Measurements from ENCODE around the gene BTG4.

The BTG4 gene

GRCh38 chr11:111512296-111513239, at the start of gene BTG4:
Gene BTG4, minus strand, starts transcription at chr11:111512386. Its CDS starts 13,610 bp downstream, at chr11:111498776.
- DNase-seq, result peak in 2 of 3 donors; percentile 25 to 47

DNA sequence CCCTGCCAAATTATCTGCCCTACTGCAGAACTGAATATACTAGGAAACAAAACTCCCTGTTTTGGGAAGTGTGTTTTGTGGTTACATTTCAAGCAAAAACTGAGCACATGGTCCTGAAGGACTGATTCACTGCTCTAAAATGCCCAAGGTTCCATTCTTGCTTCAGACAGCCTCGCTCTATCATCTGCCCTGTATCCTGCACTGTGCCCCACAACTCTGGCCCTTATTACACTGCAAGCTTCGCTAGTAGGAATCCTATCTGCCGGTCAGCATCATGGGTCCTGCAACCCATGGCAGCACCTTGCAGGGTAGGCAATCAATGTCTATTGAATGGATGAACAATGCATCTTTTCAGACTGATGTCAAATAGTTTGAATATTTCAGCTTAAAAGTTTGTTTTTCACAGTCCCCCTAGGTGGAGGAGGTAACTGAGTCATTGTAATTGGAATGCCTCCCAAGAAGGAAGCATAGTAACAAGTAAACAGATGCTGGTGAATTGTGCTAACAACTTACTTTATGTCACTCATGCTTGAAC, 49.7 kb upstream of the BTG4 start:
- peak in 2 of 3 donors; percentile 10 to 31 for DNase-seq

DNA sequence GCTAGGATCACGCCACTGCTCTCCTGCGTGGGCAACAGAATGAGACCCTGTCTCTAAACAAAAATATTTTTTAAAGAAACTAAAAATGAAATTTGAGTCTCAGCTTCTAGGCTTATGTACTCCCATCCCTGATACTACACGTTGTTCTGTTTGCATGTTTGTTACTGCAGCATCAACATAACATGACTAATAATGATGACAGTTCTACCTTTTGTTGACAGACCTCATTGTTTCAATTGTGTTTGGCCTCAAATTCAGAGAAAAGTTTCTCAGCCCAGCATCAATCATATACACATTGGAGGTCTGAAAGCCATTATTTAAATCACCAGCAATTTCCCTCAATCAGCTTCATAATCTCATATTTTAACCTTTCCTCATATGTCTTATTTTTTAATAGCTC, 49.1 kb upstream of the BTG4 start:
- no peak for DNase-seq

- DNase-seq, result no peak
Measured at GRCh38 chr11:111560800-111561199, 48.6 kb upstream of the BTG4 start.

DNA sequence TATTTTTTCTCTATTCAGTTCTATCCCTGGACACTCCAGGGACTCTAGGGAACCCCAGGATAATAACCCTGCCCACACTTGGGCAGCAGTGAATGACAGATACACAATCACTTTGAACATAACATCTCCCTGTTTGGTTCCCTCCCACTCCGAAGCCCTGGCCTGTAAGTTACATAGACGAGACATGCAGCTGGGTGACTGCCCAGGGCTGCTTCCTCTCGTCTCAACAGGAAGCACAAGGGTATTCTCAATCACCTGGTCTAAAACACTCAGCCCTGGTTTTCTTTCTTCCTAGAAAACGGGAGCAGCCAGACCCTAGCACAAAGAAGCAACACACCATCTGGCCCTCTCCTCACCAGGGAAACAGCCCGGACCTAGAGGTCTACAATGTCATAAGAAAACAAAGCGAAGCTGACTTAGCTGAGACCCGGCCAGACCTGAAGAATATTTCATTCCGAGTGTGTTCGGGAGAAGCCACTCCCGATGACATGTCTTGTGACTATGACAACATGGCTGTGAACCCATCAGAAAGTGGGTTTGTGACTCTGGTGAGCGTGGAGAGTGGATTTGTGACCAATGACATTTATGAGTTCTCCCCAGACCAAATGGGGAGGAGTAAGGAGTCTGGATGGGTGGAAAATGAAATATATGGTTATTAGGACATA, 47.7 kb upstream of the BTG4 start:
- no peak for DNase-seq

DNA sequence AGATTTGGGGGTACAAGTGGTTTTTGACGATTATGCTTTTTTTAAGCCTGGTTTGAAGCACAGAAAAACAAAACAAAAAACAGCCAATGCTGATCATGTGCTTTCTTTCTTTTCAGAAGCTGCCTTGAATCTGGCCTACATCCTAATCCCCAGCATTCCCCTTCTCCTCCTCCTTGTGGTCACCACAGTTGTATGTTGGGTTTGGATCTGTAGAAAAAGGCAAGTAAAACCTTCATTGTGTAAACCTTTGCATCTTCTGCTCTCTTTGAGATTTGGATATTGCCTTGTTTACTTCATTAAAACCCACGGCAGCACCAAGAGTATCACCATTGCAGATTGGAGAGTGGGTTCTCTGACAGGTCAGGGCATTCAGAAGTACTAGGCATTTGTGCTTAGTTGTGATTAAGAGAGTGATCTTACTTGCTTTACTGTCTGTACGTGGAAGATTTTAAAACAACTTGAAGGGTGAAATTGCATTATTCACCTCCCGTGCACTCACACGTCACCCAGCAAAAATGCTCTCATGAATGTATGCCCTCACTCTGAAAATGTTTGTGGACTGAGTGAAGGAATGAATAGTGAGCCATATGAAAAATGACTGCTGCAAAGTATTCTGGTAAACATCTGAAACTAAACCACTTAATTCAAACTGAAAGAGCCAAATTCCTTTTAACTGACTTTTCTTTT, 45.4 kb upstream of the BTG4 start:
- DNase-seq, result no peak

DNA sequence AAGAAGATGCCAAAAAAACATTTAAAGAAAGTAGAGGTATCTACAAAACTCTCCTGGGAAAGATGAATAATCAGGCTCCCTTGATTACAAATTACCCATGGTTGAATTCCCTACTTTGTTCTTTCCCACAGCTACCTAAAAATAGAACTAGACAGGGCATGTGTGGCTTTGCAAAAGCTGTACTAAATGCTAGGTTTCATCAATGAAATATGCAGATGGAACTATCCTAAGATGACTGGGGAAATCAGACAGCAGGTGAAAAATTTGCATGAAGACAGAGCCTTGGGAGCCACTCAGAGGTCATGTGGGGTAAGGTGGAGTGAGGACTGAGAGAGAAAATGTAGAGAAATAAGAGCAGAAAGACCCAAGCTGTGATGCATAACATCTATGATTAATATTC, 43.1 kb upstream of the BTG4 start:
- DNase-seq, result no peak

GRCh38 chr11:111554532-111554931, 42.3 kb upstream of the BTG4 start:
- no peak for DNase-seq

DNA sequence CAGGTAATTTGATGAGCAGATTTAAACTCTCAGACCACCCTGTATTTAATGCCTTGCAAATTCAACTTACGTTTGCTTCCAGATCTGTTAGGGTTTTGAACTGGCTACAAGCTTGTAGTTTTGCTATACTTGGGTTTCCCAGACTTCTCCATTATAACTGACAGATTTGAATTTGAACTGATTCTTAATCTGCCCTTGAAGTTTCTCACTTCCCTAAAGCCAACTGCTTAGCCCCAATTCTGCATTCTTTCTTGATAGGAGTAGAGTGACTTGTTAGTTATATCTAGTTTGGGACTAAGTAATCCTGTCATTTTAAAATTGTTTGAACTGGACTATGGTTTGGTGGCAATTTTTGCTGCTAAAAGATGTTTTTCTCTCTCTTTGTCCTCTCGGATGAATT, 38.1 kb upstream of the BTG4 start:
- peak in 1 of 3 donors; percentile 29 for DNase-seq

- DNase-seq, result no peak
Measured at GRCh38 chr11:111549869-111550203, 37.6 kb upstream of the BTG4 start.

- no peak for DNase-seq
Measured at GRCh38 chr11:111549196-111549868, 37.1 kb upstream of the BTG4 start.

GRCh38 chr11:111548525-111548924, 36.3 kb upstream of the BTG4 start:
- DNase-seq, result no peak

DNA sequence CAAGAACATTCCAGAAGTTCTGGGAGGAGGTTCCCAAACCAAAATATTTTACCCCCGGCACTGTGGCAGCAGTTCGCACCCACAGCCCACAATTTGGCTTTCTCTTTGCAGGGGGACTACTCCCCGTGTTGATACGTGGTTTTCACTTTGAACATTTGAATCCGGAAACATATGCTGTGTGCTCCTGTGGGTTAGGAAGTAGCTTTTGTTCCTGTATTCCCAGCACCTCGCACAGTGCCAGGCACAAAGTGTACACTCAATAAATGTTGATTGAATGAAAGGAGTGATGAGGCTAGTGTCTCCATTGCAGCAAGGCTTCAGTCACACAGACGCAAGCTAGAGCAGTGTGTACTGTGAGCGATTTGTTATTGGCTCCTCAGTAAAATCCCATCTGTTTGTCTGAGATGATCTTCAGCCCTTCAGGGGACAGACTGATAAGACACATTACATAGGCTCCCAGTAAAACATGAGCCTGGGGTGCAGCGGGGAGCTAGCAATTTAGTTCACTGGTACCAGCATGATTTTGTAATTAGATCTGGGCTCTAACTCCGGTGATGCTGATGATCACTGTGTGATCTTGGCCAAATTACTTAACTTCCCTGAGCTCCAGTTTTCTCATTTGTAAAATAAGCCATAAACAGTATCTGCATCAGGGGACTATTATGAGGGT, 30.6 kb upstream of the BTG4 start:
- DNase-seq, result no peak

DNA sequence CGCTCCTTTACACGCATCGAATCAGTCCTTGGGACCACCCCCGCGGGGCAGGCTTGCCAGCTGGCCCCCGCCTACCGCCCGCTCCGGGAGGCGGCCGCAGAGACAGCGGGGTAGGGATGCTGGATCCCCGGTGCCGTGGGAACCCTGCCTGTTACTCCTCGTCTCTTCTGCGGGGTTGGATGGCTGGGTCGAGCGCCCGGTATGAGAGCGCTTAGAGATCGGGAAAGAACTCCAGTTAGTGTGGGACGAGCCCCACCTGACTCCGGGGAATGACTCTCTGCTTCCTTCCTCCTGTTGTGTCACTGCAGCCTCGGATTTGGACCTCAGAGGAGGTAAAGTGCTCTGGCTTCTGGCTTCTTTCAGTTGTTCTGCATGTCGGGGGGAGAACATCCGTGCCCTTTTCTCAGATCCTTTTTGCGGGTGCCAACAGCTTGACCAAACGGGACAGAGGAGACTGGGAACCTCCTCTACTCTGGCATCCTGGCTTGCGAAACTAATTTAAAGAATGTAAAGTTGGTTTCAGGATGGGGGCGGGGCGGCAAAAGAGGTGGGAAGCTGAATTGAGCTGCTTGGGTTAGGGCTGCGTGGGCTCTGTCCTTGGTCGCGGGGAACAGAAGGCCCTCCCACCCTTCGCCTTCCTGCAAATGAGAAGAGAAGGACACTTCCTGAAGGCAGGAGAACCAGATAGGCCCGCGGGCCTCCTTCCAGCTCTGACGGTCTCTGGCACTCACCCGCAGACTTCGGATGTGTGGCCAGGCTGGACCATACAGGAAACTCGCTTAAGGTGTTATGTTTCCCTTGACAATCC, 29.3 kb upstream of the BTG4 start:
- peak; percentile 41 to 63 (median 51) for DNase-seq

GRCh38 chr11:111540937-111541253, 28.7 kb upstream of the BTG4 start:
- DNase-seq, result no peak

GRCh38 chr11:111540114-111540936, 28.1 kb upstream of the BTG4 start, which contains the start of gene LAYN:
Gene LAYN, plus strand, starts transcription at chr11:111540720. Its CDS starts 124 bp downstream, at chr11:111540844.
- DNase-seq, result peak; percentile 20 to 48 (median 36)

- no peak for DNase-seq
Measured at GRCh38 chr11:111539426-111540113, 27.4 kb upstream of the BTG4 start.

DNA sequence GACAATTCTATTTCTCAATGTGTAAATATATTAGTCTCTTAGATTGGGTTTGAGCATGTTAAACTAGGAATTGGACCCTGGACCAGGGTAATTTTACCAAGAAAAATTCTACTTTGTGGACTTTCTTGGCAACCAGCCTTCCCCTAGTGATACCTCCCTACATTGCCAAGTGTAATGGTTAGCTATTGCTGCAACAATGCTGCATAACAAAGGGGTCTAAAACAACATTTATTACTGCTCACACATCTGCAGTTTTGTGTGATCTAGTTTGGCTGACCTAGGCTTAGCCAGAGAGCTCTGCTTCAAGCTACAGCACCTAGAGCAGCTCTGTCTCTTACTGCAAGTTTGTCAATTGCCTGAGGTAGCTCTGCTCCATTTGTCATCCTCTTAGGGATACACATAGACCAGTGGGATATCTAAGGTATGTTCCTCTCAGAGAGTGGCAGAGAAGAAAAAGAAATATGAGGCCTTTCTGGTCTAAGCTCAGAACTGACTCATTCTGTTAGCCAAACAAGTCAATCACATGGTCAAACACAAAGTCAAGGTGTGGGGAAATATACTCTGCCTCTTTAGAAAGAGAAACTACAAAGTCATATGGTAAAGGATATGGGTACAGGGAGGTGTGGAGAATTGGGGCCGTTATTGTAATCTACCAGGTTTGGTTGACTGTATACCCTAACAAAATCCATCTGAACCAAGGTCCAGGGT, 26.4 kb upstream of the BTG4 start:
- no peak for DNase-seq

DNA sequence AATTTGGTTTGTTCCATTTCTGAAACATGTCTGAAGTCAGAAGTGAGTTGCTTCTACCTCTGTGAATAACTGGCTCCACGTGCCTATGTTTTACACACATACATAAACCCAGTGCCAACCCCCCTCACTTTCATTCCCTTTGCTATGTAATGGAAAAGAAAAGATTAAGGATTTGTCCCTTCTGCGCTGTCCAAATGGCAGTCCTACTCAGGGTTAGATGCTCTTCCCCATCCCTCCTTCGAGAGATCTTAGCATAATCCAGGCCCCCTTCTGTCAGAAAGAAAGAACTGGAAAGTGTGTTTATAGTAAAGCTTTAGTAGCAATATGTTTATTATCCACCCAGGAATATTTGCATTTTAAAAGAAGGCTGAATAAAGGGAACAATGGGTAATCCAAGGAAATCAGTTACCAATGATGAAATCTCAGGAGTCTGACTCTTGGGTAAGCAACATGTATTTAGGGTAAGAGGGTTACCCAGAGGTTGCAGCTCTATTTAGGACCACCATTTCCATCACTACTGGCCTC, 25.2 kb upstream of the BTG4 start:
- DNase-seq, result no peak
